Stomach smooth muscle (tissue), 2 donors: ENCODE data around the gene ZNF232.
A peak's percentile ranks its signal among the peaks of the same experiment; 100 is the strongest.
"Not testable (repeated sequence)": the region's sequence is repeated elsewhere in the genome, so short reads cannot be mapped to it uniquely, and the experiment has no call there.

Experiments used
- H3K27ac ChIP-seq: one replicate; pipeline ENCODE4 v1.7.0; 2013; ENCODE audit warnings: mild to moderate bottlenecking, low read length, inconsistent platforms
- H3K27me3 ChIP-seq, 2 donors: one replicate each; pipeline ENCODE4 v1.7.0; 2013; ENCODE audit warnings: low read length in 2 of 2; ENCODE audit not compliant: insufficient read depth in 2 of 2, control insufficient read depth in 1 of 2
- H3K36me3 ChIP-seq, 2 donors: one replicate each; pipeline ENCODE4 v1.7.0; 2013; ENCODE audit warnings: low read length in 2 of 2; ENCODE audit not compliant: control insufficient read depth in 2 of 2, insufficient read depth in 2 of 2
- H3K4me1 ChIP-seq: one replicate; pipeline ENCODE4 v1.7.0; 2013; ENCODE audit warnings: low read length; ENCODE audit not compliant: control insufficient read depth, insufficient read depth
- H3K4me3 ChIP-seq, 2 donors: one replicate each; pipeline ENCODE4 v1.7.0; 2013; ENCODE audit warnings: low read length in 2 of 2
- H3K9ac ChIP-seq, 2 donors: one replicate each; pipeline ENCODE4 v1.7.0; 2013; ENCODE audit warnings: low read length in 2 of 2, mild to moderate bottlenecking in 1 of 2
- H3K9me3 ChIP-seq, 2 donors: one replicate each; pipeline ENCODE4 v1.7.0; 2013; ENCODE audit warnings: low read length in 2 of 2; ENCODE audit not compliant: control insufficient read depth in 2 of 2
- donor health status: healthy.
- donor health status: Pancreatic carcinoma.

ZNF232 gene

DNA sequence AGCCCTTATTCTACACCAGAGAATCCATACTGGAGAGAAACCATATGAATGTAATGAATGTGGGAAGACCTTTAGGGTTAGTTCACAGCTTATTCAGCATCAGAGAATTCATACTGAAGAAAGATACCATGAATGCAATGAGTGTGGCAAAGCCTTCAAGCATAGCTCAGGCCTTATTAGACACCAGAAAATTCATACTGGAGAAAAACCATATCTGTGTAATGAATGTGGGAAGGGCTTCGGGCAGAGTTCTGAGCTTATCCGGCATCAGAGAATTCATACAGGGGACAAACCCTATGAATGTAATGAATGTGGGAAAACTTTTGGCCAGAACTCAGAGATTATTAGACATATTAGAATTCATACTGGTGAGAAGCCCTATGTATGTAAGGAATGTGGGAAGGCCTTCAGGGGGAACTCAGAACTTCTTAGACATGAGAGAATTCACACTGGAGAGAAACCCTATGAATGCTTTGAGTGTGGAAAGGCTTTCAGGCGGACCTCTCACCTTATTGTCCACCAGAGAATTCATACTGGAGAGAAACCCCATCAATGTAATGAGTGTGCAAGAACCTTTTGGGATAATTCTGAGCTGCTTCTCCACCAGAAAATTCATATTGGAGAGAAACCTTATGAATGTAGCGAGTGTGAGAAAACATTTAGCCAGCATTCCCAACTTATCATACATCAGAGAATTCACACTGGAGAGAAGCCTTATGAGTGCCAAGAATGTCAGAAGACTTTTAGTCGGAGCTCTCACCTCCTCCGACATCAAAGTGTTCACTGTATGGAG lies 19.3 kb downstream of the ZNF232 start:
- Histone ChIP-seq H3K36me3 (peaks cover 44 to 48% of the 10 kb centered on the region in 2 donors), H3K4me1 (peaks cover 3% of the 10 kb centered on the region), H3K27ac (no peak overlapping the region), H3K27me3 (no peaks in the 10 kb centered on the region), H3K9me3 (peaks cover 53 to 82% of the 10 kb centered on the region in 2 donors), H3K4me3 (peak overlapping the region in 1 of 2 donors; percentile 21), H3K9ac (no peak overlapping the region)

GRCh38 chr17:5080591-5080990 lies 31.1 kb downstream of the ZNF232 start:
- no peak overlapping the region for H3K9ac ChIP-seq
- H3K36me3 ChIP-seq = peaks cover 0 to 2% of the 10 kb centered on the region in 2 donors
- no peak overlapping the region for H3K27ac ChIP-seq
- H3K4me1 ChIP-seq = peaks cover 17% of the 10 kb centered on the region
- peaks cover 1 to 5% of the 10 kb centered on the region in 2 donors for H3K9me3 ChIP-seq
- no peaks in the 10 kb centered on the region for H3K27me3 ChIP-seq
- H3K4me3 ChIP-seq = no peak overlapping the region

DNA sequence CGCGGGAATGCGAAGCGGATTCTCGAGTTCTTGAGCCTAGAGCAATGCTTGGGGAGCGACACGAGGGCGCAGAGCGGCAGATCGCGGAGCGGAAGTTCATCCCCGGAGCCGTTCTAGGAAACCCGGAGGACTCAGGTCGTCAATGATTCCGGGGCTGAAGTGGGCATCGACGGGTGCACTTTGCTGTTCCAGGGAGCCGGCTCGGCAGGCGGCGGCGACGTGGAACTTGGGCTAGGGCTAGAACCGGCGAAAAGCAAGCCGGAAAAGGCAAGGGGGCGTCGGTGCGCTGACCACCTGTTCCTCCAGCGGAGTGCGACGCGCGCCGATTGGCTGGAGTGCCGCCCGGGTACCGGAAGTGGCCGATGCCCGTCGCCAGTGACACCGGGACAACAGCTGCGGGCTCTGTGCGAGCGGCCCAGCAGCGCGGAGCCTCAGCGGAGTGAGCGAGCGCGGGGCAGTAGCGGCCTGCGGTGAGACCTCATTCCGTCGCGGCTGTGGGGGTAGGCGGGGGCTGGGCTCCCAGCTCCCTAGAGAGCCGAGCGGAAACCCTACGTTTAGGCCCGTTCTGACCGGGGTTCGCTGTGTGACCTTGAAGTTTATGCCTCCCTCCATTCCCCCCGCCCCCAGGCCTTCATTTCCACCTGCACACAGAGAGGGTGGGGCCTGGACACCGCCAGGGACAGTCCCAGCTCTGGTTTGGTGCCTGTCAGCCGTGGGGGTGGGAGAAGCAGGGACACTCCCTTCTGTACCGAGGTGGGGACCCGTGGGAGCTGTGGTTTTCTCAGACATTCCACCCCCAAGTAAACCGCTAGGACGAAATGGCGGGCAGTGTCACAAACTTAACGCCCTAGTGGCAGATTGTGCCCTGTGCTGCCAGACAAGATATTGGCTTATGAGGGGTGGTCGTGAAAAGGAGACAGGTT lies 33.3 kb downstream of the ZNF232 start, which contains the start of gene ZFP3:
Gene ZFP3, plus strand, starts transcription at position 362 of the 923 bp plus-strand sequence. CDS start 13,038 bp downstream, outside the sequence.
- peak within 1 kb of the TSS; percentile 88 to 94 for H3K9ac ChIP-seq
- H3K36me3 ChIP-seq = no peaks in the 10 kb centered on the region
- H3K4me3 ChIP-seq = peak within 1 kb of the TSS; percentile 92 to 95
- H3K9me3 ChIP-seq = no peaks in the 10 kb centered on the region
- peaks cover 17% of the 10 kb centered on the region for H3K4me1 ChIP-seq
- H3K27me3 ChIP-seq = no peaks in the 10 kb centered on the region
- peak within 1 kb of the TSS; percentile 80 for H3K27ac ChIP-seq

DNA sequence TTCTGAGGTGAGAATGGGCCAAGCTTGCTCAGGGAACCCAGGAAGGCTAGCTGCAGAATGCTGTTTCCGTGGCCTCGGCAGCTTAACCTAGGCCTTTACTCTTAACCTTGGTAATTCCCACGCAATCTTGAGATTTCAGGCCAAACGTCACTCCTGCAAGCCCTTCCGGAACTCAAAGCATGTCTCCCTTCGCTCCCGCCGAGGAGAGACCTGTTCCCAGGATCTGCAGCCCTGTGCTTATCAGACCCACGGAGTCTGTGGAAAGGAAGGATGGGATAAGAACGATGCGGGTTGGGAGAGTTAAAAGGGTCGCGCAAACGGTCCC lies 33.9 kb downstream of the ZNF232 start:
- H3K4me3 ChIP-seq = peak overlapping the region; percentile 92 to 95
- H3K27me3 ChIP-seq = no peaks in the 10 kb centered on the region
- no peaks in the 10 kb centered on the region for H3K9me3 ChIP-seq
- peak overlapping the region; percentile 88 to 94 for H3K9ac ChIP-seq
- H3K36me3 ChIP-seq = no peaks in the 10 kb centered on the region
- H3K4me1 ChIP-seq = peaks cover 17% of the 10 kb centered on the region
- peak overlapping the region; percentile 80 for H3K27ac ChIP-seq

DNA sequence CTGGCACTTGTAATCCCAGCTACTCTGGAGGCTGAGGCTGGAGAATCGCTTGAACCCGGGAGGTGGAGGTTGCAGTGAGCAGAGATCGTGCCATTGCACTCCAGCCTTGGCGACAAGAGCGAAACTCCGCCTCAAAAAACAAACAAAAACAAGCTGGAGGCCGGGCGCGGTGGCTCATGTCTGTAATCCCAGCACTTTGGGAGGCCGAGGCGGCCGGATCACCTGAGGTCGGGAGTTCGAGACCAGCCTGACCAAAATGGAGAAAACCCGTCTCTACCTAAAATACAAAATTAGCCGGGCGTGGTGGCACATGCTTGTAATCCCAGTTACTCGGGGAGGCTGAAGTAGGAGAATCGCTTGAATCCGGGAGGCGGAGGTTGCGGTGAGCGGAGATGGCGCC lies 34.4 kb downstream of the ZNF232 start:
- peak overlapping the region; percentile 92 to 95 for H3K4me3 ChIP-seq

DNA sequence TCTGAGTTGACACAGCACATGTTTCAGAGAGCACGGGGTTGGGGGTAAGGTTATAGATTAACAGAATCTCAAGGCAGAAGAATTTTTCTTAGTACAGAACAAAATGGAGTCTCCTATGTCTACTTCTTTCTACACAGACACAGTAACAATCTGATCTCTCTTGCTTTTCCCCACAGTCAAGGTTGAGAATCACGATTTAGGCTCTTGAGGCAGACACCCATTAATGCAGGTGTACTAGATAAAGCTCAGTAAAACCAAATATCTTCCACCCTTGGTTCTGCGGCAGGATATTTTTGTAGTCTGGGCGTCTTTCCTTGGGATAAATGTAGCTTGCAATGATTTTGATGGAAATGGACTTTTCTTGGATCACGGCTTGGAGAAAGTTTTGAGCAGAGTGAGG lies 36.2 kb downstream of the ZNF232 start:
- peaks cover 17% of the 10 kb centered on the region for H3K4me1 ChIP-seq
- H3K4me3 ChIP-seq, H3K36me3 ChIP-seq, H3K9ac ChIP-seq, H3K27me3 ChIP-seq, H3K27ac ChIP-seq, H3K9me3 ChIP-seq: not testable (repeated sequence)

More for the DNA sequence above, 34.4 kb downstream of the ZNF232 start:
- Histone ChIP-seq H3K9ac (peak overlapping the region in 1 of 2 donors; percentile 88), H3K4me1 (peaks cover 17% of the 10 kb centered on the region), H3K27ac (peak overlapping the region; percentile 80)
- H3K9me3 ChIP-seq, H3K36me3 ChIP-seq, H3K27me3 ChIP-seq: not testable (repeated sequence)

- no peak overlapping the region for H3K4me3 ChIP-seq
- no peak overlapping the region for H3K27ac ChIP-seq
- no peaks in the 10 kb centered on the region for H3K27me3 ChIP-seq
- H3K36me3 ChIP-seq = no peaks in the 10 kb centered on the region
- no peaks in the 10 kb centered on the region for H3K9me3 ChIP-seq
- no peak overlapping the region for H3K9ac ChIP-seq
- H3K4me1 ChIP-seq = no peaks in the 10 kb centered on the region
Measured at GRCh38 chr17:5069724-5070123, 42.0 kb downstream of the ZNF232 start.

DNA sequence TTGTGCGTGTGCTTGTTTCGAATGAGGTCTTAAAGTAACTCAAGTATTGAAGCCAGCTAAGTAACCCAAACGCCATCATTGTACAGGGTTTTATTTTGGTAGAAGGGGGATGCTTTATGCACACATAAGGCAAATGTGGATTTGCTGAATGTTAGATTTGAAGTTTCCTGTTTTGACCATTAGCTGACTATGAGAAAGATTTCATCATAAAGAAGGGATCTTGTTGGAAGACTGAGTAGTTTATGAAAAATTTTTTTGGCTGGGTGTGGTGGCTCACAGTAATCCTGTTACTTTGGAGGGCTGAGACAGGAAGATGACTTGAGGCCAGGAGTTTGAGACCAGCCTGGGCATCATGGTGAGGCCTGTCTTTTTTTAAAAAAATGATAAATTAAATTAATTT lies 43.4 kb downstream of the ZNF232 start:
- Histone ChIP-seq H3K4me3 (no peak overlapping the region), H3K36me3 (no peaks in the 10 kb centered on the region), H3K27ac (no peak overlapping the region), H3K9me3 (no peaks in the 10 kb centered on the region), H3K27me3 (no peaks in the 10 kb centered on the region), H3K4me1 (no peaks in the 10 kb centered on the region), H3K9ac (no peak overlapping the region)

DNA sequence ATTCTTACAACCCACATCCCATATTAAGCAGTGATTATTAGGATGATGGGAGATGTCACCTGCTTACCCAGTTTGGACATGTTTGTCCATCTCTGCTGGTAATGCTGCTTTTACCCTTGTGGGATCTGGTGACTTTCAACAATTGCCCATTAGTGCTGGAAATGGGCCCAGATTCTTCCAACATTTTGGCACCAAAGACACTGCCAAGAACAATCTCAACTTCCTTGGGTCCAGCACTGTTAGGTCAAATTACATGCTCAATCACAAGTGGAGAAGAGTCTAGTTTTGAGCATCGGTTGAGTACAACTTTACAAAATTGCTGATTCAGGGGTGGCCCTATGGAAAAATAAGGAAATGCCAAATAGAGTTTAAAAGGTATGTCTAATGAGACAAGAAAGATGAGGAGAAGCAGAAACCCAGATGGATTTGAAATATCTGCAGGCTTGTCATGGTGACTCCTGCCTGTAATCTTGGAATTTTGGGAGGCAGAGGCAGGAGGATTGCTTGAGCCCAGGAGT lies 46.4 kb downstream of the ZNF232 start:
- no peak overlapping the region for H3K9ac ChIP-seq
- no peak overlapping the region for H3K27ac ChIP-seq
- H3K36me3 ChIP-seq = no peaks in the 10 kb centered on the region
- H3K9me3 ChIP-seq = no peaks in the 10 kb centered on the region
- H3K27me3 ChIP-seq = no peaks in the 10 kb centered on the region
- H3K4me1 ChIP-seq = no peaks in the 10 kb centered on the region
- H3K4me3 ChIP-seq = no peak overlapping the region
